Esophagus muscularis mucosa (tissue), 4 donors: ENCODE measurements around the gene SLC23A3. TPM values are rescaled to one million over a fixed set of nuclear protein-coding genes. Genes with fewer than 3 reads are reported as not detected.
A peak's percentile ranks its signal among the peaks of the same experiment; 100 is the strongest.

Experiments
- DNase-seq: peaks from one replicate; pipeline ENCODE4 v3.0.0-alpha.2; 2017; ENCODE audit errors: extremely low spot score
- H3K27ac ChIP-seq, 4 donors: fragments of 200-600 bp; sonication (generic); replicated peaks in 1 of 4; 1 replicate in 3 of 4; 2 replicates in 1 of 4; pipeline ENCODE4 v1.5.1; 2016 to 2019; ENCODE audit warnings: mild to moderate bottlenecking in 1 of 4
- H3K27me3 ChIP-seq, 4 donors: fragments of 200-600 bp; sonication (generic); one replicate each; pipeline versions ENCODE4 v1.5.1 to v1.6.0; 2016 to 2019
- H3K36me3 ChIP-seq, 4 donors: fragments of 200-600 bp; sonication (generic); one replicate each; pipeline ENCODE4 v1.5.1; 2016 to 2019
- H3K4me1 ChIP-seq, 4 donors: fragments of 200-600 bp; sonication (generic); one replicate each; pipeline ENCODE4 v1.5.1; 2016 to 2019
- H3K4me3 ChIP-seq, 4 donors: fragments of 200-600 bp; sonication (generic); 1 replicate in 2 of 4; 2 replicates in 2 of 4; pipeline ENCODE4 v1.5.1; 2016 to 2019; ENCODE audit warnings: mild to moderate bottlenecking in 4 of 4, moderate library complexity in 1 of 4
- H3K9me3 ChIP-seq, 4 donors: fragments of 200-600 bp; sonication (generic); 1 replicate in 3 of 4; 2 replicates in 1 of 4; pipeline ENCODE4 v1.5.1; 2016 to 2019
- CTCF ChIP-seq, 3 experiments: fragments of 200-600 bp in 2 of 3; fragments of 450-650 bp in 1 of 3; sonication (generic) in 2 of 3; IDR thresholded peaks; one replicate each; pipeline ENCODE4 v1.5.1; 2017 to 2019; ENCODE audit warnings: antibody characterized with exemption in 3 of 3, mild to moderate bottlenecking in 2 of 3, moderate library complexity in 1 of 3
- EP300 ChIP-seq: sonication (generic); formaldehyde crosslinking; IDR thresholded peaks from one replicate; pipeline ENCODE4 v1.6.1; 2017; ENCODE audit warnings: antibody characterized with exemption
- POLR2A ChIP-seq: fragments of 450-650 bp; IDR thresholded peaks from one replicate; pipeline ENCODE4 v1.6.1; 2017; ENCODE audit warnings: antibody characterized with exemption, moderate library complexity, mild to moderate bottlenecking, low read depth
- POLR2AphosphoS5 ChIP-seq, 2 donors: sonication (generic); formaldehyde crosslinking; IDR thresholded peaks; one replicate each; pipeline ENCODE4 v1.6.1; 2017; ENCODE audit warnings: antibody characterized with exemption in 2 of 2
- WGBS: methylation state at CpG from one replicate; pipeline ENCODE4 v1.1.5; 2018; 5-methylcytosine and 5-hydroxymethylcytosine counted together
- intact Hi-C: fragments of 100-400 bp; cut with DNase I; formaldehyde crosslinking; loops from one replicate; pipeline ENCODE4 v1.15.1; 2023
- total RNA-seq, 4 donors: library from RNA; depleted of rRNA; stranded (reverse); fragments of >200 nt; gene quantifications; one replicate each; pipeline versions ENCODE4 v1.1.0 to v1.2.1, GENCODE V29; 2016

Gene SLC23A3
- total RNA-seq, 4 donors from 2014 or later: 0.23 to 0.58 (median 0.37) TPM

GRCh38 chr2:219179601-219180465 is 10.0 kb upstream of the SLC23A3 start:
- Histone ChIP-seq H3K4me3 (no peak overlapping the region), H3K27ac (no peak overlapping the region), H3K9me3 (no peaks in the 10 kb centered on the region), H3K36me3 (peaks cover 49 to 60% (median 58%) of the 10 kb centered on the region in 4 donors), H3K27me3 (no peaks in the 10 kb centered on the region), H3K4me1 (peaks cover 22 to 42% (median 30%) of the 10 kb centered on the region in 4 donors)
- 97% methylated on average over 8 of the region's 9 CpGs for WGBS
- intact Hi-C loops: loop anchor here (2.0 to 10.0 kb wide), 2 partner anchors 27 to 205 kb away; partner anchors contain the start of genes DNPEP and ZFAND2B
- peak; percentile 37 for DNase-seq
- no peak for TF ChIP-seq CTCF (IDR thresholded peaks at IDR 0.05)

GRCh38 chr2:219178377-219179175 is 8.7 kb upstream of the SLC23A3 start:
- peaks cover 25 to 55% (median 38%) of the 10 kb centered on the region in 4 donors for H3K4me1 ChIP-seq
- TF ChIP-seq CTCF (IDR thresholded peaks at IDR 0.05) (no peak), POLR2A (no peak), EP300 (no peak), POLR2AphosphoS5 (IDR thresholded peaks at IDR 0.05) (no peak)
- no peaks in the 10 kb centered on the region for H3K27me3 ChIP-seq
- H3K9me3 ChIP-seq: no peaks in the 10 kb centered on the region
- peak overlapping the region; percentile 95 to 100 (median 96) for H3K27ac ChIP-seq
- intact Hi-C loops: loop anchor here (2.0 to 10.0 kb wide), 2 partner anchors 28 to 206 kb away; partner anchors contain the start of genes DNPEP and ZFAND2B
- H3K4me3 ChIP-seq: peak overlapping the region; percentile 95 to 100 (median 96)
- DNase-seq: peak; percentile 92
- peaks cover 48 to 61% (median 60%) of the 10 kb centered on the region in 4 donors for H3K36me3 ChIP-seq
- 15% methylated on average over 13 of the region's 45 CpGs for WGBS

- TF ChIP-seq POLR2AphosphoS5 (IDR thresholded peaks at IDR 0.05): peak; percentile 89 to 99
- TF ChIP-seq CTCF (IDR thresholded peaks at IDR 0.05): peak; percentile 49 to 64 (median 58)
- peak; percentile 98 for TF ChIP-seq POLR2A
- no peak for TF ChIP-seq EP300
- H3K9me3 ChIP-seq: no peaks in the 10 kb centered on the region
- DNase-seq: peak; percentile 99
- WGBS: under 1% methylated on average over 12 of the region's 67 CpGs
- H3K27ac ChIP-seq: peak within 1 kb of the TSS; percentile 95 to 100 (median 96)
- H3K4me1 ChIP-seq: peaks cover 25 to 59% (median 41%) of the 10 kb centered on the region in 4 donors
- H3K27me3 ChIP-seq: no peaks in the 10 kb centered on the region
- peaks cover 48 to 61% (median 60%) of the 10 kb centered on the region in 4 donors for H3K36me3 ChIP-seq
- intact Hi-C loops: loop anchor here (2.0 to 10.0 kb wide), 2 partner anchors 29 to 207 kb away; partner anchors contain the start of genes DNPEP and ZFAND2B
- H3K4me3 ChIP-seq: peak within 1 kb of the TSS; percentile 95 to 100 (median 96)
Measured at GRCh38 chr2:219177552-219178376, 7.9 kb upstream of the SLC23A3 start, which contains the start of gene RETREG2. RETREG2 (plus strand) TSS chr2:219178275; CDS start chr2:219178353, 78 bp downstream.
